GOT3 (cell line): Measurements from ENCODE around the gene TPSB2.
"Not testable (repeated sequence)": the region's sequence is repeated elsewhere in the genome, so short reads cannot be mapped to it uniquely, and the experiment has no call there.

Experiments
- DNase-seq: peaks from one replicate; lab custom pipeline; 2025; ENCODE audit warnings: mixed read lengths; lab: John Stamatoyannopoulos, UW

The TPSB2 gene

GRCh38 chr16:1200014-1200627 is 29.9 kb downstream of the TPSB2 start:
- no peak for DNase-seq

GRCh38 chr16:1199347-1200013 is 30.5 kb downstream of the TPSB2 start:
- no peak for DNase-seq

- not testable (repeated sequence) for DNase-seq
Measured at GRCh38 chr16:1198671-1199346, 31.2 kb downstream of the TPSB2 start.

- no peak for DNase-seq
Measured at GRCh38 chr16:1198194-1198593, 31.8 kb downstream of the TPSB2 start.

- DNase-seq = no peak
Measured at GRCh38 chr16:1197237-1197866, 32.6 kb downstream of the TPSB2 start.

- no peak for DNase-seq
Measured at GRCh38 chr16:1196494-1196893, 33.5 kb downstream of the TPSB2 start.

GRCh38 chr16:1195393-1195666 is 34.7 kb downstream of the TPSB2 start:
- DNase-seq = no peak

GRCh38 chr16:1194665-1195392 is 35.2 kb downstream of the TPSB2 start:
- no peak for DNase-seq

- DNase-seq = no peak
Measured at GRCh38 chr16:1193825-1194581, 36.0 kb downstream of the TPSB2 start.

- no peak for DNase-seq
Measured at GRCh38 chr16:1193143-1193824, 36.7 kb downstream of the TPSB2 start.

GRCh38 chr16:1192384-1193073 is 37.5 kb downstream of the TPSB2 start:
- DNase-seq = no peak

- not testable (repeated sequence) for DNase-seq
Measured at GRCh38 chr16:1190789-1191188, 39.2 kb downstream of the TPSB2 start.

GRCh38 chr16:1189455-1189854 is 40.5 kb downstream of the TPSB2 start:
- no peak for DNase-seq

GRCh38 chr16:1188432-1189189 is 41.4 kb downstream of the TPSB2 start:
- DNase-seq = no peak

GRCh38 chr16:1185460-1186207 is 44.4 kb downstream of the TPSB2 start:
- DNase-seq = not testable (repeated sequence)

GRCh38 chr16:1184980-1185379 is 45.0 kb downstream of the TPSB2 start:
- no peak for DNase-seq

GRCh38 chr16:1184156-1184868 is 45.7 kb downstream of the TPSB2 start:
- DNase-seq = no peak
